ENCODE results near the gene CSTB. TPM values are rescaled to one million over a fixed set of nuclear protein-coding genes. Genes with fewer than 3 reads are reported as not detected.

CSTB gene
- total RNA-seq, 2 donors from 2014 or later = 33.0 to 40.2 TPM

Other genes with a start within 250 kb of the CSTB start
- gene HSF2BP, start 116.8 kb downstream of the CSTB start, total RNA-seq = under 1 TPM in 1 of 2 donors, not detected in 1; 0.68 TPM
- gene RRP1B, start 116.7 kb downstream of the CSTB start, total RNA-seq = 10 to 100 TPM; 11.0 to 14.2 TPM
- 100 to 1,000 TPM; 101 to 120 TPM for gene PDXK, start 57.2 kb downstream of the CSTB start, total RNA-seq
- gene RRP1, start 13.3 kb upstream of the CSTB start, total RNA-seq = 10 to 100 TPM; 10.6 to 14.9 TPM
- gene AGPAT3, start 88.9 kb upstream of the CSTB start, total RNA-seq = 10 to 100 TPM; 65.1 to 69.4 TPM
- gene TRAPPC10, start 236.0 kb upstream of the CSTB start, total RNA-seq = 10 to 100 TPM; 17.0 to 24.9 TPM

Data from left cardiac atrium (tissue), 2 donors.